ENCODE data around the gene ENKD1. TPM values are rescaled to one million over a fixed set of nuclear protein-coding genes. Genes with fewer than 3 reads are reported as not detected.

The ENKD1 gene
- total and polyA plus RNA-seq, 2 of the 13 experiments (the other 11 are each of a cell fraction or from before 2014, with no cell fraction given), result 10.8 to 20.8 TPM

DNA sequence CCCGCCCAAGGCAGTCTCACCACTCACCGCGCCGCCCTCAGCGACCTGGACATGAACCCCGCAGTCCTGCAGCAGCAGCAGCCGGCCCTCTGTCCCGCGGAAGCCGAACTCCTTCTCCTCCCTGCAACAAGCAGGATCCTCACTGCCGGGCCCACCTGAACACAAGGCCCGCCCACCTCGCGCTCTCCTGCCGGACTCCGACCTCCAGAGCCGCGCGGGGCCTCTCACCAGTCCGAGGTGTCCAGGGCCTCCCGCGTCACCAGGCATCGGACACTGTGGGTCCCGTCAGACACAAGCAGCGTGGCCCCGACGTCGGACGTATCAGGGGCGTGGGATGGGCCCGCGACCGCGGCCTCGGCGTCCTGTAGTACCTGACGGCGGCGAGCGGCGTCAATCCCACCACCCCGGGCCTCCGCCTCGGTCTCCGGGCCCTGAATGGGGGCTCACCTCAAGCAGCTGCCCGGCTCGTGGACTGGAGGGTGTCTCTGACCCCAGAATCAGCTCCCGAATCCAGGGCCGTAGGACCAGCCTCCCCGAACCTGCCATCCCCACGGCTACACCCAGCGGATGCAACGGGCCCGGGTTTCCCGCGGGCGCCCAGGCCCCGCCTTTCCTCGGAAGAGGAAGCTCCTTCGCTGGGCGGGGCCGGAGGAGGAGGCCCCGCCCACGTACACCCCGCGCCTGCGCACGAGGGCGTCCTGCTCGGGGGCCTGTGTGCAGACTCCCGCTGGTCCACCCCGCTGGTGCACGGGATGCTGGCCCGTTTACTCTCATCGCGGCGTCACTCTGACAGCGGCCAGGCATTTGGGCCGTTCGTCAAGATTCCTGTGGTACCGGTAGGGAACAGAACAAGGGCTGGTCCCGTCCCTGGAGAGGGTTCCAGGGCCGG, 6.6 kb downstream of the ENKD1 start, which contains the start of gene ACD (continued):
- peak; percentile 24; the same call in 1 of the 2 replicates for TF ChIP-seq HMG20A (CRISPR knock-in tag; IDR thresholded peaks at IDR 0.05; ENCODE audit: borderline replicate concordance)
- TF ChIP-seq, protein P1, sequence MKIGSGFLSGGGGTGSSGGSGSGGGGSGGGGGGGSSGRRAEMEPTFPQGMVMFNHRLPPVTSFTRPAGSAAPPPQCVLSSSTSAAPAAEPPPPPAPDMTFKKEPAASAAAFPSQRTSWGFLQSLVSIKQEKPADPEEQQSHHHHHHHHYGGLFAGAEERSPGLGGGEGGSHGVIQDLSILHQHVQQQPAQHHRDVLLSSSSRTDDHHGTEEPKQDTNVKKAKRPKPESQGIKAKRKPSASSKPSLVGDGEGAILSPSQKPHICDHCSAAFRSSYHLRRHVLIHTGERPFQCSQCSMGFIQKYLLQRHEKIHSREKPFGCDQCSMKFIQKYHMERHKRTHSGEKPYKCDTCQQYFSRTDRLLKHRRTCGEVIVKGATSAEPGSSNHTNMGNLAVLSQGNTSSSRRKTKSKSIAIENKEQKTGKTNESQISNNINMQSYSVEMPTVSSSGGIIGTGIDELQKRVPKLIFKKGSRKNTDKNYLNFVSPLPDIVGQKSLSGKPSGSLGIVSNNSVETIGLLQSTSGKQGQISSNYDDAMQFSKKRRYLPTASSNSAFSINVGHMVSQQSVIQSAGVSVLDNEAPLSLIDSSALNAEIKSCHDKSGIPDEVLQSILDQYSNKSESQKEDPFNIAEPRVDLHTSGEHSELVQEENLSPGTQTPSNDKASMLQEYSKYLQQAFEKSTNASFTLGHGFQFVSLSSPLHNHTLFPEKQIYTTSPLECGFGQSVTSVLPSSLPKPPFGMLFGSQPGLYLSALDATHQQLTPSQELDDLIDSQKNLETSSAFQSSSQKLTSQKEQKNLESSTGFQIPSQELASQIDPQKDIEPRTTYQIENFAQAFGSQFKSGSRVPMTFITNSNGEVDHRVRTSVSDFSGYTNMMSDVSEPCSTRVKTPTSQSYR (CRISPR knock-in tag; IDR thresholded peaks at IDR 0.05; ENCODE audit: borderline replicate concordance), result peak; percentile 11; the same call in 1 of the 2 replicates
- TF ChIP-seq RXRB (CRISPR knock-in tag; IDR thresholded peaks at IDR 0.05; ENCODE audit: borderline replicate concordance), result peak; percentile 28; the same call in 1 of the 2 replicates
- TF ChIP-seq SMAD9 (CRISPR knock-in tag; IDR thresholded peaks at IDR 0.05), result peak; percentile 70
- TF ChIP-seq SNAI1 (CRISPR knock-in tag; IDR thresholded peaks at IDR 0.05; ENCODE audit: borderline replicate concordance), result peak; percentile 90; the same call in 1 of the 2 replicates
- TF ChIP-seq CCDC6 (CRISPR knock-in tag; IDR thresholded peaks at IDR 0.05), result peak; percentile 93
- peak; percentile 72 for TF ChIP-seq GATAD1 (CRISPR knock-in tag; IDR thresholded peaks at IDR 0.05)
- TF ChIP-seq, protein P2, sequence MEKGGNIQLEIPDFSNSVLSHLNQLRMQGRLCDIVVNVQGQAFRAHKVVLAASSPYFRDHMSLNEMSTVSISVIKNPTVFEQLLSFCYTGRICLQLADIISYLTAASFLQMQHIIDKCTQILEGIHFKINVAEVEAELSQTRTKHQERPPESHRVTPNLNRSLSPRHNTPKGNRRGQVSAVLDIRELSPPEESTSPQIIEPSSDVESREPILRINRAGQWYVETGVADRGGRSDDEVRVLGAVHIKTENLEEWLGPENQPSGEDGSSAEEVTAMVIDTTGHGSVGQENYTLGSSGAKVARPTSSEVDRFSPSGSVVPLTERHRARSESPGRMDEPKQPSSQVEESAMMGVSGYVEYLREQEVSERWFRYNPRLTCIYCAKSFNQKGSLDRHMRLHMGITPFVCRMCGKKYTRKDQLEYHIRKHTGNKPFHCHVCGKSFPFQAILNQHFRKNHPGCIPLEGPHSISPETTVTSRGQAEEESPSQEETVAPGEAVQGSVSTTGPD (CRISPR knock-in tag; IDR thresholded peaks at IDR 0.05), result no peak
- peak; percentile 89; the same call in 1 of the 2 replicates for TF ChIP-seq MZF1 (CRISPR knock-in tag; IDR thresholded peaks at IDR 0.05; ENCODE audit: borderline replicate concordance)
- peak; percentile 87; the same call in 1 of the 2 replicates for TF ChIP-seq FOXC1 (CRISPR knock-in tag; IDR thresholded peaks at IDR 0.05; ENCODE audit: borderline replicate concordance)
- peak; percentile 89; the same call in 1 of the 2 replicates for TF ChIP-seq HES4 (CRISPR knock-in tag; IDR thresholded peaks at IDR 0.05; ENCODE audit: borderline replicate concordance)
- TF ChIP-seq ZNF709 (CRISPR knock-in tag; IDR thresholded peaks at IDR 0.05), result peak; percentile 84
- TF ChIP-seq, protein P3, sequence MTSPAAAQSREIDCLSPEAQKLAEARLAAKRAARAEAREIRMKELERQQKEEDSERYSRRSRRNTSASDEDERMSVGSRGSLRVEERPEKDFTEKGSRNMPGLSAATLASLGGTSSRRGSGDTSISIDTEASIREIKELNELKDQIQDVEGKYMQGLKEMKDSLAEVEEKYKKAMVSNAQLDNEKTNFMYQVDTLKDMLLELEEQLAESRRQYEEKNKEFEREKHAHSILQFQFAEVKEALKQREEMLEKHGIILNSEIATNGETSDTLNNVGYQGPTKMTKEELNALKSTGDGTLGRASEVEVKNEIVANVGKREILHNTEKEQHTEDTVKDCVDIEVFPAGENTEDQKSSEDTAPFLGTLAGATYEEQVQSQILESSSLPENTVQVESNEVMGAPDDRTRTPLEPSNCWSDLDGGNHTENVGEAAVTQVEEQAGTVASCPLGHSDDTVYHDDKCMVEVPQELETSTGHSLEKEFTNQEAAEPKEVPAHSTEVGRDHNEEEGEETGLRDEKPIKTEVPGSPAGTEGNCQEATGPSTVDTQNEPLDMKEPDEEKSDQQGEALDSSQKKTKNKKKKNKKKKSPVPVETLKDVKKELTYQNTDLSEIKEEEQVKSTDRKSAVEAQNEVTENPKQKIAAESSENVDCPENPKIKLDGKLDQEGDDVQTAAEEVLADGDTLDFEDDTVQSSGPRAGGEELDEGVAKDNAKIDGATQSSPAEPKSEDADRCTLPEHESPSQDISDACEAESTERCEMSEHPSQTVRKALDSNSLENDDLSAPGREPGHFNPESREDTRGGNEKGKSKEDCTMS (CRISPR knock-in tag; conservative IDR thresholded peaks at IDR 0.05), result 0 out of 2 replicates have a peak, but pooled peaks have one; percentile 14
- peak; percentile 87; the same call in 1 of the 2 replicates for TF ChIP-seq ZNF337 (CRISPR knock-in tag; IDR thresholded peaks at IDR 0.05; ENCODE audit: borderline replicate concordance, low read depth)
- TF ChIP-seq, protein P4, sequence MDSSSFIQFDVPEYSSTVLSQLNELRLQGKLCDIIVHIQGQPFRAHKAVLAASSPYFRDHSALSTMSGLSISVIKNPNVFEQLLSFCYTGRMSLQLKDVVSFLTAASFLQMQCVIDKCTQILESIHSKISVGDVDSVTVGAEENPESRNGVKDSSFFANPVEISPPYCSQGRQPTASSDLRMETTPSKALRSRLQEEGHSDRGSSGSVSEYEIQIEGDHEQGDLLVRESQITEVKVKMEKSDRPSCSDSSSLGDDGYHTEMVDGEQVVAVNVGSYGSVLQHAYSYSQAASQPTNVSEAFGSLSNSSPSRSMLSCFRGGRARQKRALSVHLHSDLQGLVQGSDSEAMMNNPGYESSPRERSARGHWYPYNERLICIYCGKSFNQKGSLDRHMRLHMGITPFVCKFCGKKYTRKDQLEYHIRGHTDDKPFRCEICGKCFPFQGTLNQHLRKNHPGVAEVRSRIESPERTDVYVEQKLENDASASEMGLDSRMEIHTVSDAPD (CRISPR knock-in tag; IDR thresholded peaks at IDR 0.05), result peak; percentile 48
- peak; percentile 53 for TF ChIP-seq ELF3 (CRISPR knock-in tag; IDR thresholded peaks at IDR 0.05)
- 0 out of 2 replicates have a peak, but pooled peaks have one; percentile 28 for TF ChIP-seq CBFB (CRISPR knock-in tag; IDR thresholded peaks at IDR 0.05)
- TF ChIP-seq TP53 (CRISPR knock-in tag; conservative IDR thresholded peaks at IDR 0.05), result no peak

Data from HepG2 (cell line).